NCI-H2227 (cell line): ENCODE data around the gene ALG2.
A peak's percentile ranks its signal among the peaks of the same experiment; 100 is the strongest.

Experiments used
- DNase-seq: peaks from one replicate; lab custom pipeline; 2025; ENCODE audit not compliant: unreplicated experiment; lab: John Stamatoyannopoulos, UW

ALG2 gene

DNA sequence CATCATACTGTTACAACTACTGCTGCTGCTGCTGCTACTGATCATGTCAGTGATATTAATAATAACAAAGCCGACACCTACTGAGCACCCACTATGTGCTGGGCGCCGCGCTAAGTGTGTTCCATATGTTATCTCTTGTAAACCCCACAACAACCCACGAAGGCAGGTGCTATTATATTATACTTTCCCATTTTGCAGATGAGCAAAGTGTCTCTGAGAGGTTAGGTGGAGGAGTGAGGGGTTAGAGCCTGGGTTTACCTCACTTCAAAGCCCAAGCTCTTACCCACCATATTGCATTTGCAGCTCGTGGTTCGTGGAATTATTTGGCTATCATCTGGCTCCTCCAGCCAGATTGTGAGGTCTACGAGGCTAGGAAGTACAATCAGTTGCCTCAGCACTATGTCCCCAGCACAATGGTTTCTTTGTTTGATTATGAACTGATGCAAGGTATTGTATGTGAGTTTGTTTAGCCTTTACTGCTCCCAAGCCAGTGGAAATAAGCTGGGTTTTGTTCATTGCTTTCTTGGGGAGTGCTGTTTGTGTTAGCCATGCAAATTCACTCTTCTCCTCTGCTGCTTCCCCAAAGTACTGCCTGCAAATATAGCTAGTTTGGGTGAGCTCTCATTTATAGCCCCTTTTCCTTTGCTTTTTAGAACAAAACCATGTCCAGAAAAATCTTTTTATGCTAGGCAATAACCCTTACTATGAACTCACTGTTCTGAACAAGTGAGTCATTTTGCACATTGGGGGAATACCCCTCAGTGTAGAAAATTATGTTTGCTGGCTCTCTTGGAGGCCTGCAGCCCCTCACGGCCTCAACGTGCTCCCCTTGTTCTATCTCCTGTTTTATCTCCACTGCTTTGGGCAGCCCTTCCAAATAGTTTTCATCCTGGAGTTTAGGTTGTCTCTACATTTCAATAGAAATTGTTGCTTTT lies 47.9 kb downstream of the ALG2 start:
- no peak for DNase-seq

DNA sequence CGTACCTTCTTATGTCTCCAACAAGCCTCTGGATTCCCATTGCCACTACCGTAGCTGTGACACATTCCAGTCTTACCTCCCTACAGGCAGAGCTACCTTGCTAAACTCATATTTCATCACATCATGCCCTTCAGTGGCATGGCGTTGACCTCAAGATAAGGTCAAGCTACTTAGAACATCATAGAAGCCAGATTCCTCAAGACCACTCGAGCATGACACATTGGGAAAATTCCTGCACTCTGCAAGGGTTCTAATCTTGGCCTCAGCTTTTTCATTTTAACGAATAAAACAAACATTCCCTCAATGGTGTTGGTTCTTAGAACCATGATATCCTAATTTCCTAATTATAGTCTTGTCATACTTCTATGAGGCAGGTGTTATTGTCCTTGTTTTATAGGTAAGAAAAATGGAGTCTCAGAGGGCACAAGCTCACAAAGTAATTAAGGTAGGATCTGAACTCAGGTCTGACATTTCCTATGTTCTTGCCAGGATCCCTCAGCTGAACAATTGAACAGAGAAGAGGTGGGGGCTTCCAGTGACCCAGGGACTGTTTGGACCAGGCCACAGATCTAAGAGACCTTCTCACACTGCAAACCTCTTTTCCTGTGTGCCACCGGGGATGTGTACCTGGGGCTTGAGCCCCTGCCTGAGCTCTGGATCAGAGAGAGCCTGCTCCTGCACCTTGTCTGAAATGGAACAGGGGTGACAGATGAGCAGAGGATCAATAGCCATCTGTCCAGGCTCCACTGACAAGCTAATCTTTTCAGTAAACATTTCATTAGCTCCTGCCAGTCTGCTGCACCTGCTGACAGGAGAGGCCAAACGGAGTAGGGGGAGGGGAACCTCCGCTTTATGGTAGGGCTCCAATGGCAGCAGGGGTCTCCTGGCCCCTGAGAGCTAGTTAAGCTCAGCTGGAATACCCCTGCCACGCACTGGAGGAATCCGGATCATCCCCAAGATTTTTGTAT lies 49.3 kb downstream of the ALG2 start:
- peak; percentile 22 for DNase-seq

DNA sequence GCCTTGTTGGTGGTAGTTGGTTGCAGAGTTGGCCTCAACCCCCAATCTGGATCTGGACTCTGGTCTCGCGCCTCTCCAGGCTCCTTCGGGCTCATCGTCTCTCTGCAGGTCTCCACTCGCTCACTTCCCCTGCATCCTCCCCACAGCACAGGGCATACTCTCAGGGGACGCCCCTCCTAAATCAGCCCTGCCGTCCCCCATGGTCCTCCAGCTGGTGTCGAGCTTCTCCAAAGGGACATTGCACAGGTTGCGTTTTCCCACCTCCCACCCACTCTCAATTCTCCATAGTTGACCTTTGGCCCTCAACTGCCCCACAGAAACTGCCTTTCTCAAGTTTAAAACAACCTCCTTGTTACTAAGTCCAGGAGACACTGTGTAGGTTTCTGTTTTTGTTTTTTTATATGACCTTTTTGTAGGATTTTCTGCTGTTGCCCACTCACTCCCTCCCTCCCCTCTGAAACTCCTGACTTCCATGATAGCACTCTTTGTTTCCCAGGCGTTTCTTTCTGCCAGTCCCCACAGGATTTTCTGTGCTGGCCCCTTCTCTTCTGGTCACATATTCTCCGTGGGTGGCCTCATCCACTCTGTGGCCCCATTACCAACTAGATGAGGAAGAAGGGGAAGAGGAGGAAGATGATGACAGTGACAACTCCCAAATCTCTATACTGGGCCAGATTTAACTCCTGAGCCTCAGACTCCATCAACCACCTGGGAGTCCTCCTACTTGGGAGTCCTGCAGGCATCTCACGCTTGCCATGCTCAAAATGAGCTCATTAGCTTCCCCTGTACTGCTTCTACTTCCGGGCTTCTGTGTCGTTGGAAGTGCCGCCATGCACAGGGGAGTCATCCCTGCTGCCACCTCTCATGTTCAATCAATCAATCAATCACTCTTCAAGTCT lies 50.3 kb downstream of the ALG2 start:
- no peak for DNase-seq

DNA sequence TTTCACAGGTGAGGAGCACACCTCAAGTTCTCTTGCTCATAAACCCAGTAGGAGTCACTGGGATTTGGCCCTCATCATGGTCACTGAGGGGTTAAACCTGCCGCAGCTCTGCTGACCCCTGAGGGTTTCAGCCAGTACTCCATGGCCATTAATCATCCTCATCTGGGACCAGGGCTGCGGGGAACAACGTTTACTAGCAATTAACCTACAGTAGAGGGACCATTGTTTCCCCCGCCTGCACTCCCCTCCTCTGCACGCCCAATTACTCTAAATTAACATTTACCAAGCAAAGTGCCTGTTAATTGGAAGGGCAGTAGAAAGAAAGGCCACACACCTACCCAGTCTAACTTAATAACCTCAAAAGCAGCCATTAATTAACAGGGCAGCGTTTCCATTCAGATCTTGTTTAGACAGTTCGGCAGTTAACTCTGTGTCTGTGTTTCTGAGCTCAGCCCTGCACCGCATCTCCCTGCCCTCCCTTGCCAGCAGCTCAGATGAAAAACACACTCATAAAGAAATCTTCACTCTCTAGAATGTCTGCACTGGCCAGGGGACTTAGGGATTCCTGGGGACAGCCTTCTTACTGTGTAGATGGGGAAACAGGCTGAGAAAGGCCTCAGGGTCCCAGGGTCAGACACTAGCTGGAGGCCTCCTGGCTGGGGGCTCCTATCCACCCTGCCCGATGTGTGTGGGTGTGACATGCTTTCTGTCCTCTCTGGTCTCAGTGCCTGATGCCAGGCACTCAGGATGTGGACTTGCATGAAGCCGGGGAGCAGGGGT lies 51.6 kb downstream of the ALG2 start:
- DNase-seq = peak; percentile 75

DNA sequence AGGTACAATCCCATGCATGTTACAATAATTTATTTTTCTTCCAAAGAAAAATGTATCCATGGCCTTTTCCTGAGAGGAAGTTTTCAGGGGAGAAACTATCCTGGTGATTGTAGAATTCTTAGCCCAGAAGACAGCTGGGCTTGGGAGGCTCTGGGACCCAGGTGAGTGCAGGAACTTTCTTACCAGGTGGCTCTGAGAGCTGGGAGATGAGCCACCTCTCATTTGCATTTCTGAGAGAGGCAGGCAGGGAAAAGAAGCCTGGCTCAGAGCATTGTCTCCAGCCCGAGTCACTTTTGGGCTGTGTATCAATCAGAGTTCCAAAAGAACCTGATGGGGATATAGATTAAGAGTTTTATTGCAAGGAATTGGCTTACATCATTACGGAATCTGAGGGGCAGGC lies 52.7 kb downstream of the ALG2 start:
- no peak for DNase-seq

DNA sequence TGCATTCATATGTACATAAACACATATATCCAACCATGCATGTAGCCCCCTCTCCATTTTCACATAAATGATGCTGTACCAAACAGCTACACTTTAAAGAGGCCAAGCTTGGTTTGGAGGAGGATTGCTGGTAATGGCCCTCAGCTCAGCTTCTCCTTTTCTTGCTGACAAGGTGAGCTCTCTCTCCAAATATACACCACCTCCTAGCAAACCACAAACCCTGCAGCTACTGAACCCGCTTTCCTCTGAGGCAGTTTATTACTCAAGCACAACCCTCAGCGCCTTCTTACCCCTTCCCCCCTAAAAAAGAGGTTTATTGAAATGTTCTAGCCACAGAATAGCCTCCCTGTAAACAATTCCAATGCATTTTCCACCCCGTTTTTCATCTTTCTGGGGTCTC lies 54.0 kb downstream of the ALG2 start:
- DNase-seq = no peak

DNA sequence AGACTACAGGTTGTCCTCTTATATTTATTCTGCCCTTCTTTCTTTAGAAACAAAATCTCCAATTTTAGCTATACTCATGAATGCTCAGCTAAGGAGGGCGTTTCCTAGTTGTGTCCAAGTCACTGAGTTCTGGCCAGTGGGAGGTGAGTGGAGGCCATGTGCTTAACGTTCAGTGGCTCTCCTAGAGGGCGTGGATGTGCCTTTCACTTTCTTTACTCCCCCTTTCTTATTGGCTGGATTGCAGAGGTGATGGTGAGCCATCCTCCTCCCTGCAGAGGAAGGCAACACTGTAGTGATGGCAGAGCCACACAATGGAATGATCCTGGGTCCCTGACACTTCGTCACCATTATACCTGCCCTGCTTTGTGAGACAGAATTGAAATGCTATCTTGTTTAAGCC lies 54.6 kb downstream of the ALG2 start:
- DNase-seq = no peak
